ENCODE measurements around the gene CCDC181. TPM values are rescaled to one million over a fixed set of nuclear protein-coding genes. Genes with fewer than 3 reads are reported as not detected.

The CCDC181 gene
- total RNA-seq, 4 donors from 2014 or later, result 2.5 TPM; not detected in 3

DNA sequence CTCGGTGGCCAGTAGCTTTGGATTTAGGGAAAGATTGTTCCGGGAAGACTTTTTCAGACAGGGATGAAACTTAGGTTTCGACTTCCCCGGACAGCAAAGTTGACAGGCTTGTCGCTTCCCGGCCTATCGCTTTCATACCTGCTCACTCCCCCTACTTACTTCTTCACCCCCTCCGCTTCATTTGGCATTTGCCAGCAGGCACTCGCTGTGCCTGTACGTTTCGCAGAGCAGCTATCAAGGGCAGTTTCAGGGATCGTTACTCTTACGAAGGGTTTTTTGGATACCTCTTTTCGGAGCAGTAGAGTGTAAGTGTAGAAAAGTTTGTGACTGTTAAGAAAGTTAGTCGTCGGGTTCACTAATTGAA, 58.9 kb downstream of the CCDC181 start:
- H3K36me3 ChIP-seq, result peaks cover 0 to 24% (median 0%) of the 10 kb centered on the region in 3 donors
- no peaks in the 10 kb centered on the region for H3K9me3 ChIP-seq
- DNase-seq, result peak in 2 of 3 donors; percentile 20 to 48
- peak overlapping the region; percentile 71 to 86 (median 78) for H3K27ac ChIP-seq
- H3K27me3 ChIP-seq, result no peaks in the 10 kb centered on the region
- H3K4me1 ChIP-seq, result peaks cover 0 to 22% (median 0%) of the 10 kb centered on the region in 4 donors
- TF ChIP-seq POLR2A (IDR thresholded peaks at IDR 0.05) (no peak), CTCF (IDR thresholded peaks at IDR 0.05) (no peak)
- peak overlapping the region; percentile 56 to 71 (median 64) for H3K4me3 ChIP-seq

DNA sequence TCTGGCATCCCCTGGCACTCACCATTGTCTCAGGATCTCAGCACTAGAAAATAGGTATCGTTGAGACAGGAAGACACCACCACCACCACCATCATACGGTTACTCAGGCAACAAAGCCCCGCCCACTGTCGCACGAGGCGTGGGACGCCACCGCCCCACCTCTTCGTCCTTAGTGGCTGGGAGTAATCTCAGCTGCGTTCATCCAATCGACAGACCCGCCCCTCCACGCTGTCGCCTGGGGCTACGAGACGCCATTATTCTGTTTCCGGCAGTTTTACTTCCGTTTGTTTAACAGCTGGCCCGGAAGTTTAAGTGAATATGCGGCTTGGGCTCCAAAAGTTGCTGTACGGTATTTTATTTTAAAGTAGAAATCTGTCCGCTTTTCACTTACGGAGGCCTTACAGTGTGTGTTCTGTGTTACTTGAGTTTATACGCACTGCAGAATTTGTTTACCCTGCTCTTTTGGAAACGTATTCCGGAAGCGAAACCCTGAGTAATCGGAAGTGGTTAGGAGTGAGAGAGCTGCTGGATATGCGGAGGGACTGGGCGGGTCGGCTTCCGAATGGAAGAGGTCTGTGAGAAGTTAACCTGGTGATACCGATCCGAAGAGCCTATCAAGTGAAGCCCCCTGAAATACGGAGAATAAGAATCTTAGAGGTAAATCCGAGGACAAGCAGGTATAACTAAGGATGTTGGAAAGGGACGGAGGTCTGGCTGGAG, 59.4 kb downstream of the CCDC181 start, which contains the start of the genes BLZF1 and NME7:
TSS of gene BLZF1 (plus strand) at position 510 of the 720 bp plus-strand sequence. CDS start 1,328 bp downstream, outside the sequence.
TSS of gene NME7 (minus strand) at position 112 of the 720 bp plus-strand sequence. CDS start at position 25, 87 bp downstream.
- H3K27me3 ChIP-seq, result no peaks in the 10 kb centered on the region
- H3K27ac ChIP-seq, result peak within 1 kb of the TSS; percentile 71 to 86 (median 78)
- H3K4me1 ChIP-seq, result peaks cover 0 to 22% (median 0%) of the 10 kb centered on the region in 4 donors
- H3K4me3 ChIP-seq, result peak within 1 kb of the TSS; percentile 56 to 71 (median 64)
- H3K36me3 ChIP-seq, result peaks cover 0 to 24% (median 0%) of the 10 kb centered on the region in 3 donors
- peak; percentile 97 to 99 (median 98) for DNase-seq
- no peaks in the 10 kb centered on the region for H3K9me3 ChIP-seq
- no peak for TF ChIP-seq CTCF (IDR thresholded peaks at IDR 0.05)
- TF ChIP-seq POLR2A (IDR thresholded peaks at IDR 0.05), result peak in 1 of 2 donors; percentile 47

- Histone ChIP-seq H3K4me1 (peaks cover 0 to 22% (median 0%) of the 10 kb centered on the region in 4 donors), H3K27me3 (no peaks in the 10 kb centered on the region), H3K27ac (peak overlapping the region; percentile 71 to 86 (median 78)), H3K36me3 (peaks cover 0 to 23% (median 0%) of the 10 kb centered on the region in 3 donors), H3K4me3 (peak overlapping the region; percentile 56 to 71 (median 64)), H3K9me3 (no peaks in the 10 kb centered on the region)
- DNase-seq, result no peak
- no peak for TF ChIP-seq CTCF (IDR thresholded peaks at IDR 0.05)
- TF ChIP-seq POLR2A (IDR thresholded peaks at IDR 0.05), result no peak
These were observed 60.1 kb downstream of the CCDC181 start for GRCh38 chr1:169367096-169367685.

DNA sequence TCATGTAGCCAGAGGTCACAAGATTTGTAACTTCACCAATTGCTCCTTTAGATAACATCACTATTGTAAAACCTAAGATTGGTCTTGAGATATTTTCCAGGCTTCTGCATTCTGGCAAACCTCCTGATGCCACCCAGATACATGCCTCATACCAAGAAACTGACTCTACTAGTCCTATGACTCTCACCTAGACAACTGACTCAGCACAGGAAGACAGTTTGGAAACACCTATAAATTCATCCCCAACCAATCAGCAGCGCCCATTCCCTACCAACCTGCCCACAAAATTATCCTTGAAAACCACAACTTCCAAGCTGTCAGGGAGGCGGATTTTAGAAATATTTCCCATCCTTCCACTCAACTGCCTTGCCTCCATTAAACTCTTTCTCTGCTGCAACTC, 62.3 kb downstream of the CCDC181 start:
- no peak overlapping the region for H3K4me3 ChIP-seq
- no peak overlapping the region for H3K27ac ChIP-seq
- H3K9me3 ChIP-seq, result no peaks in the 10 kb centered on the region
- H3K27me3 ChIP-seq, result no peaks in the 10 kb centered on the region
- DNase-seq, result no peak
- peaks cover 0 to 3% (median 0%) of the 10 kb centered on the region in 3 donors for H3K36me3 ChIP-seq
- TF ChIP-seq POLR2A (IDR thresholded peaks at IDR 0.05) (no peak), CTCF (IDR thresholded peaks at IDR 0.05) (no peak)
- peaks cover 0 to 22% (median 0%) of the 10 kb centered on the region in 4 donors for H3K4me1 ChIP-seq

- H3K4me1 ChIP-seq, result peaks cover 0 to 11% (median 0%) of the 10 kb centered on the region in 4 donors
- H3K27ac ChIP-seq, result no peak overlapping the region
- TF ChIP-seq CTCF (IDR thresholded peaks at IDR 0.05), result no peak
- no peak for TF ChIP-seq POLR2A (IDR thresholded peaks at IDR 0.05)
- H3K36me3 ChIP-seq, result no peaks in the 10 kb centered on the region
- no peak for DNase-seq
- H3K9me3 ChIP-seq, result no peaks in the 10 kb centered on the region
- no peak overlapping the region for H3K4me3 ChIP-seq
- no peaks in the 10 kb centered on the region for H3K27me3 ChIP-seq
These were observed 64.1 kb downstream of the CCDC181 start for GRCh38 chr1:169363046-169363730.

Measured in Peyer's patch (tissue), 4 donors.